ENCODE data around the gene ATP6AP2.

The ATP6AP2 gene

DNA sequence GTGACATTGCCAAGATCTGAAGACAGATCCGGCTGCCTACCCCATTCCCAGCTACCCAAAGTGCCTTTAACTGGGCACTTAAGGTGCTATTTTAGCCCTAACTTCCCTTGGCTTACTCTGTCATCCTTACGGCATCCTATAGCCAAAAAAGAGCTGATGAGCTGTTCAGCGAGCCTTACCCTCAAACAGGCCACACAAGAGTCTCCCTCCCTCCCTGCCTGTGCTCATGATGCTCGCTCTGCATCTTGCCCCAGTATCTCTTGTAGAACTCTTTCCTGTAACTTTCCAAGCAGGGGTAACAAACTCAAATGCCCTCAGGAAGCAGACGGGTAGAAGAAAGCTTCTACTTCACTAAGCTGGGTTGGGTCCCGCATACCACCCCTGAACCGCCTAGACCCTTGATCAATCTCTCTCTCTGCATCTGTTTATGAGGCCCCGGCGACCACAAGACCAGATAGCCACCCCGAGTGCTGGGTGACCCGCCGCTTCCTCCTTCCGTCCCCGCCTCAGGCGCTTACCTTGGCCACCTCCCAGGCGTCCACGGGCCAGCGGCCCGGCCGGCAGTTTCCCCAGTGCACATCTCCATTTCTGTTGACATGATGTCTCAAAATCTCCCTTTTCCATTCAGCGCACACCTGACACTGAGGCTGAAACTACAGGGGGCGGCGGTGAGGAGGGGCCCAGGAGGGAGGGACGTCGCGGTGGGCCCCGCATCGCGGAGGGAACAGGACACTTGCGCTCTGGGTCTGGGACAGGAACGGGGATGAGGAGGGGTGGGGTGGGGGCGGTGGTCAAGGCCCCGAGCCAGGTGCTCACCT is 65.9 kb downstream of the ATP6AP2 start:
- peak in 1 of 2 donors; percentile 10 for DNase-seq

GRCh38 chrX:40647307-40648197 is 66.8 kb downstream of the ATP6AP2 start, which contains the start of gene CXorf38:
Gene CXorf38 (minus strand): TSS chrX:40647561. CDS start chrX:40647520, 41 bp downstream.
- DNase-seq: peak; percentile 89 to 97

GRCh38 chrX:40651620-40652223 is 71.0 kb downstream of the ATP6AP2 start:
- DNase-seq: peak; percentile 60 to 73

DNA sequence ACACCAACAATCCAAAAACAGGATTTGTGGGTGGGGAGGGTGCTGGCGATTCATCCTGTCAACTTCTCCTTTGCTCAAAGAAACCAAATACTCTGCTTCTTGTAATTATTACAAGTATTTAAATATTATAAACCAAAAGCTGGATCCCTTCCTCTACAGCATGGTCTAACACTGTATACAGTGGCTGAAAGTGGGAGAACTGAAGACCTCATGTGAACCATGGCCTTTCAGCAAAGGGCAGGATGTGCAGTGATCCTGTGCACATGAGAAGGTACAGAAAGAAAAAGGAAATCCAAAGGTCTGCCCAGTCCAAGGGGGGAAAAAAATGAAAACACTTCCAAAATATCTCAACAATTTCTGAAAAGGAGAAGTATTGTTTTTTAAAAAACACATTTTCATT is 71.9 kb downstream of the ATP6AP2 start:
- DNase-seq: no peak

DNA sequence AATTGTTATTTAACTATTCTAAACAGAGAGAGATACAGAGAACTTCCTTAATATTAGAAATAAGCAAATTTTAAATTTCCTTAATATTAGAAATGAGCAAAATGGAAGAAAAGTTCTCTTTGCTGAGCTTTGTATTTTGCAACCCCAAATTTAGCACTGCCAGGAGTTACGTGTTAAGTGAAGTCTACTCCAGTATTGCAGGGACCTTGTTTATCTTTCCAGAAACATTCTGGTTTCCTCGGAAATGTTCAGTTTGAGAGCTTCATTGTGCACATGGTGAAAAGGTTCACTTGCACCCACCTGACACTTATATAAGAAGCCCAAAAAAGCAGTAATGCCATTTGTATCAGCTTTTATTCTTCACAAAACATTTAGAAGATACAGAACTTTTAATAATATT is 72.8 kb downstream of the ATP6AP2 start:
- no peak for DNase-seq

All from stimulated activated CD4-positive, alpha-beta T cell treated with anti-CD3 and anti-CD28 coated beads, Interleukin-2, amount 100 ng/mL, for 48 hours (primary cell).